ENCODE results near the gene NDUFAF2. TPM values are rescaled to one million over a fixed set of nuclear protein-coding genes. Genes with fewer than 3 reads are reported as not detected.

The NDUFAF2 gene
- total RNA-seq, 1 donor from 2014 or later = 27.5 TPM

- no peak overlapping the region for H3K4me3 Mint-ChIP-seq
- no peaks in the 10 kb centered on the region for H3K27me3 Mint-ChIP-seq
- peaks cover 18% of the 10 kb centered on the region for H3K36me3 Mint-ChIP-seq
- H3K27ac Mint-ChIP-seq = no peak overlapping the region
- TF ChIP-seq CTCF (conservative IDR thresholded peaks at IDR 0.05) = no peak
- no peaks in the 10 kb centered on the region for H3K4me1 Mint-ChIP-seq (ENCODE audit: unreplicated experiment)
- DNase-seq (ENCODE audit: extremely low spot score, unreplicated experiment) = no peak
- H3K9me3 Mint-ChIP-seq = peaks cover 2% of the 10 kb centered on the region
Observed at GRCh38 chr5:61097465-61097864, 152.5 kb downstream of the NDUFAF2 start.

- no peak overlapping the region for H3K4me3 Mint-ChIP-seq
- H3K27me3 Mint-ChIP-seq = no peaks in the 10 kb centered on the region
- H3K9me3 Mint-ChIP-seq = no peaks in the 10 kb centered on the region
- H3K36me3 Mint-ChIP-seq = peaks cover 24% of the 10 kb centered on the region
- H3K27ac Mint-ChIP-seq = no peak overlapping the region
- DNase-seq (ENCODE audit: extremely low spot score, unreplicated experiment) = no peak
- no peak for TF ChIP-seq CTCF (conservative IDR thresholded peaks at IDR 0.05)
- H3K4me1 Mint-ChIP-seq (ENCODE audit: unreplicated experiment) = no peaks in the 10 kb centered on the region
Observed at GRCh38 chr5:61098251-61098995, 153.4 kb downstream of the NDUFAF2 start.

GRCh38 chr5:61100437-61100836 is 155.4 kb downstream of the NDUFAF2 start:
- Mint-ChIP-seq H3K27me3 (no peaks in the 10 kb centered on the region), H3K4me3 (no peak overlapping the region), H3K9me3 (no peaks in the 10 kb centered on the region), H3K27ac (no peak overlapping the region), H3K4me1 (ENCODE audit: unreplicated experiment) (no peaks in the 10 kb centered on the region), H3K36me3 (peaks cover 24% of the 10 kb centered on the region)
- TF ChIP-seq CTCF (conservative IDR thresholded peaks at IDR 0.05) = no peak
- no peak for DNase-seq (ENCODE audit: extremely low spot score, unreplicated experiment)

- TF ChIP-seq CTCF (conservative IDR thresholded peaks at IDR 0.05) = no peak
- no peaks in the 10 kb centered on the region for H3K27me3 Mint-ChIP-seq
- no peaks in the 10 kb centered on the region for H3K36me3 Mint-ChIP-seq
- H3K4me3 Mint-ChIP-seq = no peak overlapping the region
- H3K9me3 Mint-ChIP-seq = no peaks in the 10 kb centered on the region
- no peak for DNase-seq (ENCODE audit: extremely low spot score, unreplicated experiment)
- no peak overlapping the region for H3K27ac Mint-ChIP-seq
- H3K4me1 Mint-ChIP-seq (ENCODE audit: unreplicated experiment) = no peaks in the 10 kb centered on the region
Observed at GRCh38 chr5:61114441-61114840, 169.4 kb downstream of the NDUFAF2 start.

- no peaks in the 10 kb centered on the region for H3K36me3 Mint-ChIP-seq
- H3K4me1 Mint-ChIP-seq (ENCODE audit: unreplicated experiment) = no peaks in the 10 kb centered on the region
- TF ChIP-seq CTCF (conservative IDR thresholded peaks at IDR 0.05) = no peak
- H3K9me3 Mint-ChIP-seq = no peaks in the 10 kb centered on the region
- H3K4me3 Mint-ChIP-seq = no peak overlapping the region
- no peaks in the 10 kb centered on the region for H3K27me3 Mint-ChIP-seq
- H3K27ac Mint-ChIP-seq = no peak overlapping the region
- no peak for DNase-seq (ENCODE audit: extremely low spot score, unreplicated experiment)
Observed at GRCh38 chr5:61115968-61116367, 171.0 kb downstream of the NDUFAF2 start.
